HepG2 (cell line): Measurements from ENCODE around the gene PPM1G. TPM values are rescaled to one million over a fixed set of nuclear protein-coding genes. Genes with fewer than 3 reads are reported as not detected.

Source experiments
- CCDC6 ChIP-seq: sonication (generic); formaldehyde crosslinking; IDR thresholded peaks from 2 replicates; pipeline ENCODE4 v1.8.1; 2022; ENCODE audit warnings: mild to moderate bottlenecking, missing genetic modification reagents, moderate library complexity
- DDIT3 ChIP-seq: sonication (generic); formaldehyde crosslinking; IDR thresholded peaks from 2 replicates; pipeline ENCODE4 v1.4.0; 2020; ENCODE audit warnings: mild to moderate bottlenecking, missing genetic modification reagents
- GABPB1 ChIP-seq: IDR thresholded peaks from 2 replicates; pipeline ENCODE4 v1.6.1; 2016; ENCODE audit warnings: mild to moderate bottlenecking, missing genetic modification reagents, moderate library complexity, missing compliant biosample characterization
- GFI1 ChIP-seq: sonication (generic); formaldehyde crosslinking; IDR thresholded peaks from 2 replicates; pipeline ENCODE4 v1.5.0; 2020; ENCODE audit warnings: missing genetic modification reagents, mild to moderate bottlenecking, borderline replicate concordance
- GPN1 ChIP-seq: sonication (generic); formaldehyde crosslinking; IDR thresholded peaks from 2 replicates; pipeline ENCODE4 v1.5.1; 2020; ENCODE audit warnings: missing genetic modification reagents, borderline replicate concordance
- HMG20A ChIP-seq: IDR thresholded peaks from 2 replicates; pipeline ENCODE4 v1.6.1; 2016; ENCODE audit warnings: borderline replicate concordance
- ISL2 ChIP-seq: sonication (generic); formaldehyde crosslinking; IDR thresholded peaks from 2 replicates; pipeline ENCODE4 v1.5.0; 2020; ENCODE audit warnings: missing genetic modification reagents
- KDM3A ChIP-seq: IDR thresholded peaks from 2 replicates; pipeline ENCODE4 v1.6.1; 2018; ENCODE audit warnings: low read depth, missing compliant biosample characterization
- MED8 ChIP-seq: sonication (generic); formaldehyde crosslinking; IDR thresholded peaks from 2 replicates; pipeline ENCODE4 v1.8.1; 2023; ENCODE audit warnings: mild to moderate bottlenecking, missing genetic modification reagents; ENCODE audit not compliant: insufficient replicate concordance
- MLXIP ChIP-seq: sonication (generic); formaldehyde crosslinking; IDR thresholded peaks from 2 replicates; pipeline ENCODE4 v1.9.0; 2021; ENCODE audit warnings: missing genetic modification reagents, borderline replicate concordance
- NBN ChIP-seq: fragments of 450-650 bp; conservative IDR thresholded peaks from 2 replicates; pipeline ENCODE4 v1.6.1; 2017
- NFYC ChIP-seq: IDR thresholded peaks from 2 replicates; pipeline ENCODE4 v1.6.1; 2016; ENCODE audit warnings: missing genetic modification reagents, missing compliant biosample characterization
- NONO ChIP-seq, 2 experiments: fragments of 450-650 bp in 1 of 2; sonication (generic) in 1 of 2; formaldehyde crosslinking in 1 of 2; IDR thresholded peaks in 1 of 2; conservative IDR thresholded peaks in 1 of 2; 2 replicates each; pipeline versions ENCODE4 v1.6.1 to v1.8.0; 2017 to 2022; ENCODE audit warnings: mild to moderate bottlenecking in 1 of 2, missing genetic modification reagents in 1 of 2, moderate library complexity in 1 of 2
- POLR2A ChIP-seq, 2 experiments: IDR thresholded peaks; 2 replicates each; pipeline ENCODE4 v1.6.1; 2011; ENCODE audit warnings: low read depth in 2 of 2, low read length in 2 of 2, mild to moderate bottlenecking in 1 of 2, moderate library complexity in 1 of 2; ENCODE audit not compliant: insufficient read depth in 1 of 2
- POLR2G ChIP-seq: fragments of 200-400 bp; formaldehyde crosslinking; IDR thresholded peaks from 2 replicates; pipeline ENCODE4 v1.6.1; 2018; ENCODE audit warnings: mild to moderate bottlenecking, low read depth, low read length, moderate library complexity
- ZNF160 ChIP-seq: sonication (generic); formaldehyde crosslinking; IDR thresholded peaks from 2 replicates; pipeline ENCODE4 v1.8.0; 2022; ENCODE audit warnings: mild to moderate bottlenecking, inconsistent platforms, missing genetic modification reagents
- ZNF317 ChIP-seq: sonication (generic); formaldehyde crosslinking; IDR thresholded peaks from 2 replicates; pipeline ENCODE4 v1.5.0; 2020; ENCODE audit warnings: mild to moderate bottlenecking, missing genetic modification reagents
- ZNF34 ChIP-seq: sonication (generic); formaldehyde crosslinking; IDR thresholded peaks from 2 replicates; pipeline ENCODE4 v1.4.0; 2020; ENCODE audit warnings: mild to moderate bottlenecking, missing genetic modification reagents, borderline replicate concordance
- ZNF441 ChIP-seq: sonication (generic); formaldehyde crosslinking; IDR thresholded peaks from 2 replicates; pipeline ENCODE4 v1.7.0; 2021; ENCODE audit warnings: missing genetic modification reagents, borderline replicate concordance
- ZNF563 ChIP-seq: sonication (generic); formaldehyde crosslinking; IDR thresholded peaks from 2 replicates; pipeline ENCODE4 v1.8.0; 2022; ENCODE audit warnings: mild to moderate bottlenecking, moderate library complexity, missing genetic modification reagents
- ZNF572 ChIP-seq: sonication (generic); formaldehyde crosslinking; IDR thresholded peaks from 2 replicates; pipeline ENCODE4 v1.5.1; 2020; ENCODE audit warnings: mild to moderate bottlenecking, missing genetic modification reagents
- ZNF773 ChIP-seq: sonication (generic); formaldehyde crosslinking; IDR thresholded peaks from 2 replicates; pipeline ENCODE4 v1.4.0; 2020; ENCODE audit warnings: missing genetic modification reagents, borderline replicate concordance
- ZNF790 ChIP-seq: sonication (generic); formaldehyde crosslinking; IDR thresholded peaks from 2 replicates; pipeline ENCODE4 v1.8.0; 2022; ENCODE audit warnings: missing genetic modification reagents, mild to moderate bottlenecking, borderline replicate concordance
- ZNF879 ChIP-seq: sonication (generic); formaldehyde crosslinking; IDR thresholded peaks from 2 replicates; pipeline ENCODE4 v1.8.1; 2023; ENCODE audit warnings: missing genetic modification reagents
- polyA plus RNA-seq, 8 experiments: library from polyadenylated mRNA; depleted of rRNA in 3 of 8; stranded (reverse) in 7 of 8; unstranded in 1 of 8; fragments of >200 nt; fragmentation: Illumina TruSeq in 4 of 8; extraction: Trizol in 4 of 8; gene quantifications; 2 replicates each; pipeline versions ENCODE4 v1.2.1 to v1.2.3, GENCODE V29; 2011 to 2016; ENCODE audit warnings: low read depth in 4 of 8, missing spikeins in 1 of 8, mixed read lengths in 1 of 8; ENCODE audit not compliant: insufficient read depth in 1 of 8
- total RNA-seq, 5 experiments: library from RNA; depleted of rRNA; stranded (reverse); fragments of >200 nt; fragmentation: Illumina TruSeq; extraction: Trizol; gene quantifications; 2 replicates each; pipeline ENCODE4 v1.2.3, GENCODE V29; 2016; ENCODE audit warnings: low read depth in 1 of 5
- TF ChIP-seq, protein P1 (sequence below): sonication (generic); formaldehyde crosslinking; IDR thresholded peaks from 2 replicates; pipeline ENCODE4 v1.5.0; 2020; ENCODE audit warnings: mild to moderate bottlenecking, low read depth, missing genetic modification reagents, borderline replicate concordance
- TF ChIP-seq, protein P2 (sequence below): sonication (generic); formaldehyde crosslinking; IDR thresholded peaks from 2 replicates; pipeline ENCODE4 v1.4.0; 2020; ENCODE audit warnings: low read depth, mild to moderate bottlenecking, missing genetic modification reagents

PPM1G gene
- total and polyA plus RNA-seq, 2 of the 13 experiments (the other 11 are each of a cell fraction or from before 2014, with no cell fraction given): 58.2 to 213 TPM

DNA sequence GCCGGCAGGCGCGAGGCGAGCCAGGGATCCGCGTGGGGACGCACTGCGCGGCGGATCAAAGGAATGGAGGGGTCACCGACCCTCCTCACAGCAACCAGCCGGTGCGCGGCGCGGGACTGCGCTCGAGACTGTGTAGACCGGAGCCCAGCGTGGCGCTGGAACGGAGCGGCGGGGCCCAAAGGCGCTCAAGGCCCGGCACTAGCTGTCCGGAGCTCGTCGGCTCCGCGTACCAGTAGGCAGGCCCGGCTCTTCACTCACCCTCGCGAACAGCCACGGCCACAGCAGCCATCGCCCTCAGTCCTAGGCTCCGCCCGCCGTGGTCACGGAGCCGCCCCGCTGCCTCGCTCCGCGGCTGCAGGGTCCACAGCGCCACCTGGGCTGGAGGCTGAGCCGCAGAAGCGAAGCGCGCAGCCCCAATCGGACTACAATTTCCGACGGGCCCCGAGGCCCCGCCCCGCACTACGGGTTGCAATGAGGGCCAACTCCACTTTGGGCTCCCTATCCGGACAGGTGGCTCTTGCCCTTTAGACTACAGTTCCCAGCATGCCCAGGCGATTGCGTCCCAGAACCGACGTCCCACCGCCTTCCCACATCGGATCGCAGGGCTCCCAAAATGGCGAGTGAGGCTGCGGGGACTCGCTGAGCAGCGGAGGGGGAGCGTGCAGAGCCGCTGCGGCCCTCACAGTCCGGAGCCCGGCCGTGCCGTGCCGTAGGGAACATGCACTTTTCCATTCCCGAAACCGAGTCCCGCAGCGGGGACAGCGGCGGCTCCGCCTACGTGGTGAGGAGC is 39.2 kb downstream of the PPM1G start, which contains the start of the genes EIF2B4 and SNX17 (continued):
- TF ChIP-seq GABPB1 (peak; percentile 95), GFI1 (CRISPR knock-in tag) (peak; percentile 93), ZNF317 (CRISPR knock-in tag) (peak; percentile 88), NBN (no peak), ZNF572 (peak; percentile 96; the same call in 1 of the 2 replicates), MLXIP (0 out of 2 replicates have a peak, but pooled peaks have one; percentile 50), HMG20A (peak; percentile 14; the same call in 1 of the 2 replicates), NFYC (CRISPR knock-in tag) (peak; percentile 55; the same call in 1 of the 2 replicates), POLR2A (IDR thresholded peaks at IDR 0.05; ENCODE audit: insufficient read depth in 1 of 2, low read depth in 2 of 2, low read length in 2 of 2) (peak in 1 of 2 experiments; percentile 92; a peak in 2 of 4 replicates), GPN1 (no peak; the same call in 1 of the 2 replicates), ZNF773 (peak; percentile 82; the same call in 1 of the 2 replicates), ZNF441 (CRISPR knock-in tag) (peak; percentile 75), ZNF563 (CRISPR knock-in tag) (peak; percentile 38), CCDC6 (CRISPR knock-in tag) (peak; percentile 97; the same call in 1 of the 2 replicates), ZNF34 (CRISPR knock-in tag) (peak; percentile 1; the same call in 1 of the 2 replicates), ZNF790 (CRISPR knock-in tag) (no peak; the same call in 1 of the 2 replicates), MED8 (CRISPR knock-in tag) (peak; percentile 95), POLR2G (peak; percentile 97), ISL2 (CRISPR knock-in tag) (peak; percentile 95), DDIT3 (no peak), NONO (IDR thresholded peaks at IDR 0.05) (no peak), NONO (CRISPR knock-in tag; conservative IDR thresholded peaks at IDR 0.05) (peak; percentile 99), ZNF879 (CRISPR knock-in tag) (0 out of 2 replicates have a peak, but pooled peaks have one; percentile 53), ZNF160 (peak; percentile 72), KDM3A (CRISPR knock-in tag) (peak; percentile 97)
- TF ChIP-seq, protein P1, sequence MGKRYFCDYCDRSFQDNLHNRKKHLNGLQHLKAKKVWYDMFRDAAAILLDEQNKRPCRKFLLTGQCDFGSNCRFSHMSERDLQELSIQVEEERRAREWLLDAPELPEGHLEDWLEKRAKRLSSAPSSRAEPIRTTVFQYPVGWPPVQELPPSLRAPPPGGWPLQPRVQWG: no peak
- TF ChIP-seq, protein P2, sequence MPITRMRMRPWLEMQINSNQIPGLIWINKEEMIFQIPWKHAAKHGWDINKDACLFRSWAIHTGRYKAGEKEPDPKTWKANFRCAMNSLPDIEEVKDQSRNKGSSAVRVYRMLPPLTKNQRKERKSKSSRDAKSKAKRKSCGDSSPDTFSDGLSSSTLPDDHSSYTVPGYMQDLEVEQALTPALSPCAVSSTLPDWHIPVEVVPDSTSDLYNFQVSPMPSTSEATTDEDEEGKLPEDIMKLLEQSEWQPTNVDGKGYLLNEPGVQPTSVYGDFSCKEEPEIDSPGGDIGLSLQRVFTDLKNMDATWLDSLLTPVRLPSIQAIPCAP (CRISPR knock-in tag): 0 out of 2 replicates have a peak, but pooled peaks have one; percentile 24
